ENCODE data around the gene CNP.

CNP gene

GRCh38 chr17:41941168-41941567 lies 25.4 kb upstream of the CNP start:
- in situ Hi-C loops (cut with HindIII; ENCODE audit: low pct_ligation_motif_present, low sequenced_read_pairs), result no loop called here
- no peaks in the 10 kb centered on the region for H3K36me3 ChIP-seq (replicated peaks)

GRCh38 chr17:41942626-41943373 lies 23.8 kb upstream of the CNP start:
- in situ Hi-C loops (cut with HindIII; ENCODE audit: low pct_ligation_motif_present, low sequenced_read_pairs), result no loop called here
- no peaks in the 10 kb centered on the region for H3K27me3 ChIP-seq (replicated peaks)
- no peak for DNase-seq
- no peak overlapping the region for H3K4me3 ChIP-seq (ENCODE audit: low read depth, low read length)
- no peaks in the 10 kb centered on the region for H3K36me3 ChIP-seq (replicated peaks)
- TF ChIP-seq CTCF (IDR thresholded peaks at IDR 0.05; ENCODE audit: low read depth, low read length, missing control alignments), result no peak
- H3K27ac ChIP-seq, result no peak overlapping the region

More at GRCh38 chr17:41941168-41941567, 25.4 kb upstream of the CNP start:
- DNase-seq, result no peak
- Histone ChIP-seq H3K27me3 (replicated peaks) (no peaks in the 10 kb centered on the region), H3K4me3 (ENCODE audit: low read depth, low read length) (no peak overlapping the region), H3K27ac (no peak overlapping the region)
- no peak for TF ChIP-seq CTCF (IDR thresholded peaks at IDR 0.05; ENCODE audit: low read depth, low read length, missing control alignments)

GRCh38 chr17:41943492-41943891 lies 23.1 kb upstream of the CNP start:
- Histone ChIP-seq H3K4me3 (ENCODE audit: low read depth, low read length) (no peak overlapping the region), H3K27me3 (replicated peaks) (no peaks in the 10 kb centered on the region), H3K36me3 (replicated peaks) (no peaks in the 10 kb centered on the region), H3K27ac (no peak overlapping the region)
- TF ChIP-seq CTCF (IDR thresholded peaks at IDR 0.05; ENCODE audit: low read depth, low read length, missing control alignments), result no peak
- DNase-seq, result no peak
- in situ Hi-C loops (cut with HindIII; ENCODE audit: low pct_ligation_motif_present, low sequenced_read_pairs), result no loop called here

- TF ChIP-seq CTCF (IDR thresholded peaks at IDR 0.05; ENCODE audit: low read depth, low read length, missing control alignments), result no peak
- no peaks in the 10 kb centered on the region for H3K36me3 ChIP-seq (replicated peaks)
- no peak overlapping the region for H3K27ac ChIP-seq
- no peak for DNase-seq
- no peaks in the 10 kb centered on the region for H3K27me3 ChIP-seq (replicated peaks)
- no peak overlapping the region for H3K4me3 ChIP-seq (ENCODE audit: low read depth, low read length)
- in situ Hi-C loops (cut with HindIII; ENCODE audit: low pct_ligation_motif_present, low sequenced_read_pairs), result no loop called here
These were observed 21.7 kb upstream of the CNP start for GRCh38 chr17:41944943-41945342.

GRCh38 chr17:41948762-41949460 lies 17.7 kb upstream of the CNP start:
- no peaks in the 10 kb centered on the region for H3K36me3 ChIP-seq (replicated peaks)
- no peak overlapping the region for H3K27ac ChIP-seq
- DNase-seq, result no peak
- H3K27me3 ChIP-seq (replicated peaks), result no peaks in the 10 kb centered on the region
- H3K4me3 ChIP-seq (ENCODE audit: low read depth, low read length), result no peak overlapping the region
- in situ Hi-C loops (cut with HindIII; ENCODE audit: low pct_ligation_motif_present, low sequenced_read_pairs), result no loop called here
- TF ChIP-seq CTCF (IDR thresholded peaks at IDR 0.05; ENCODE audit: low read depth, low read length, missing control alignments), result no peak
